Lower leg skin (tissue), 3 donors: ENCODE results near the gene MYO1H.

Source experiments
- POLR2A ChIP-seq, 2 donors: fragments of 450-650 bp; IDR thresholded peaks; one replicate each; pipeline ENCODE4 v1.6.1; 2016 to 2017; ENCODE audit warnings: antibody characterized with exemption in 2 of 2, mild to moderate bottlenecking in 1 of 2, moderate library complexity in 1 of 2
- TF ChIP-seq, protein P1 (sequence below), 3 donors: fragments of 450-650 bp; IDR thresholded peaks; one replicate each; pipeline ENCODE4 v1.5.1; 2016; ENCODE audit warnings: antibody characterized with exemption in 3 of 3, mild to moderate bottlenecking in 3 of 3, moderate library complexity in 2 of 3

DNA sequence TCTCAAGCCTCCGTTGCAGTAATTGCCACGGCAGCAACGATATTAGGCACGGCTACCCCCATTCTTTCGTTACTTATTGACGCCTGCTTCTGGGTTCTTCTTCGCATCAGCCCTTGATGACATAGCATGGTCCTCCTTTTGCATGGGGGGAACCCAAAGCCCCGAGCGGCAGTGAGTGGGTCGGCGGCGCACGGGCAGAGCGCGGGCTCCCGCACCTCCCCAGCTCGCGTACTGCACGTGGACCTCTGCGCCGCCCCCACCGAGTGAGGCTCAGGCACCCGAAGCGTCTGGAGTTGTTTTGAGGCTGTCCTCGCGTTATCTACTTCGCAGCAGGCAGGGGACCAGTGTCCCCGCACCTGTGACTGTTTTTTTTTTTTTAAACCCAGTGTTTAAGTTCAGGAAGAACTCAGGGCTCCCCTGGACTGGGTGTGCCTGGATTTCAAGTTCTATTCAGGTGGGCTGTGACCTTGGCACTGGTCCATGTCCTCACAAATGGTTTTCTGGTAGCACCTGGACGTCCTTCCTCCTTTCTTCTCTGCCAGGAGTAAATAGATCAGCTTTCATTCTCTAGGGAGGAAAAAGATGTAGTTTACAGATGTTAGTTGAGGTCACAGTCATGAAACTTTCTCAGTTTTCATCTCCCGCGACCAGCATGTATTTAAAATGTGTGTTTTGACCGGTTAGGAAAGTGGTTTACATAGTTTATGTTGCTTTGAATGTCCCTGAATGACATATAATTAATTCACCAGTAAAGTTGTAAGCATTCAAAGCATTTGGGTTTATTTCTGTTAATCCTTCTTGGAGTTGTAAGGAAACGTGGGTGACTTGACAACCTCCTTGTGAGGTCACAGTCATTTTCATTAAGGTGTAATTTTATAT, 37.2 kb upstream of the MYO1H start:
- TF ChIP-seq, protein P1, sequence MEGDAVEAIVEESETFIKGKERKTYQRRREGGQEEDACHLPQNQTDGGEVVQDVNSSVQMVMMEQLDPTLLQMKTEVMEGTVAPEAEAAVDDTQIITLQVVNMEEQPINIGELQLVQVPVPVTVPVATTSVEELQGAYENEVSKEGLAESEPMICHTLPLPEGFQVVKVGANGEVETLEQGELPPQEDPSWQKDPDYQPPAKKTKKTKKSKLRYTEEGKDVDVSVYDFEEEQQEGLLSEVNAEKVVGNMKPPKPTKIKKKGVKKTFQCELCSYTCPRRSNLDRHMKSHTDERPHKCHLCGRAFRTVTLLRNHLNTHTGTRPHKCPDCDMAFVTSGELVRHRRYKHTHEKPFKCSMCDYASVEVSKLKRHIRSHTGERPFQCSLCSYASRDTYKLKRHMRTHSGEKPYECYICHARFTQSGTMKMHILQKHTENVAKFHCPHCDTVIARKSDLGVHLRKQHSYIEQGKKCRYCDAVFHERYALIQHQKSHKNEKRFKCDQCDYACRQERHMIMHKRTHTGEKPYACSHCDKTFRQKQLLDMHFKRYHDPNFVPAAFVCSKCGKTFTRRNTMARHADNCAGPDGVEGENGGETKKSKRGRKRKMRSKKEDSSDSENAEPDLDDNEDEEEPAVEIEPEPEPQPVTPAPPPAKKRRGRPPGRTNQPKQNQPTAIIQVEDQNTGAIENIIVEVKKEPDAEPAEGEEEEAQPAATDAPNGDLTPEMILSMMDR (IDR thresholded peaks at IDR 0.05) = no peak
- no peak for TF ChIP-seq POLR2A (IDR thresholded peaks at IDR 0.05)
